Endothelial cell of umbilical vein (primary cell): ENCODE data around the gene MSI1. TPM values are rescaled to one million over a fixed set of nuclear protein-coding genes. Genes with fewer than 3 reads are reported as not detected.

Experiments used
- BruUV-seq: library from RNA; stranded (reverse); fragments of 400-500 nt; replicated peaks from 2 replicates; lab custom pipeline; 2021; lab: Mats Ljungman, UMichigan
- CTCF ChIA-PET: fragments of 300-600, 350-600 bp; sonication (Branson Sonifier 250); formaldehyde crosslinking; loops from one replicate; lab custom pipeline; 2021; ENCODE audit warnings: antibody characterized with exemption, inconsistent platforms; lab: Charles Lee
- POLR2A ChIA-PET: fragments of 300-600, 350-600 bp; sonication (Branson Sonifier 250); formaldehyde crosslinking; loops from one replicate; lab custom pipeline; 2021; ENCODE audit warnings: antibody characterized with exemption, inconsistent platforms; lab: Charles Lee
- DNase-seq: peaks from one replicate; pipeline ENCODE4 v3.0.0-alpha.2; 2011; ENCODE audit warnings: low read depth, low spot score
- FAIRE-seq: peaks from 2 replicates; lab custom pipeline; 2011; peaks lifted over from hg19 to GRCh38; lab: Jason Lieb, UNC
- H2AFZ ChIP-seq: 2 replicates; pipeline ENCODE4 v1.6.0; 2012; ENCODE audit warnings: low read depth, low read length, control low read depth, inconsistent platforms
- H3K27ac ChIP-seq: 2 replicates; pipeline ENCODE4 v1.5.1; 2011; ENCODE audit warnings: low read depth, mild to moderate bottlenecking, control low read depth, low read length, moderate library complexity; ENCODE audit not compliant: insufficient read depth
- H3K27me3 ChIP-seq, 2 experiments: 2 replicates each; pipeline versions ENCODE4 v1.6.0 to v1.6.1; 2011; ENCODE audit warnings: low read length in 2 of 2, mixed read lengths in 1 of 2; ENCODE audit not compliant: control insufficient read depth in 2 of 2, insufficient read depth in 2 of 2
- H3K36me3 ChIP-seq, 2 experiments: 2 replicates in 1 of 2; 3 replicates in 1 of 2; pipeline ENCODE4 v1.5.1; 2011; ENCODE audit warnings: low read length in 2 of 2, mild to moderate bottlenecking in 1 of 2, moderate library complexity in 1 of 2; ENCODE audit not compliant: control insufficient read depth in 2 of 2, insufficient read depth in 2 of 2; ENCODE audit errors: extremely low read depth in 1 of 2
- H3K4me1 ChIP-seq: 3 replicates; pipeline ENCODE4 v1.5.1; 2011; ENCODE audit warnings: mild to moderate bottlenecking, low read length; ENCODE audit not compliant: control insufficient read depth, insufficient read depth; ENCODE audit errors: extremely low read depth
- H3K4me2 ChIP-seq: 2 replicates; pipeline ENCODE4 v1.6.1; 2011; ENCODE audit warnings: low read length, control low read depth, mixed read lengths; ENCODE audit not compliant: insufficient read depth
- H3K4me3 ChIP-seq, 3 experiments: fragments of 200-600 bp in 1 of 3; sonication (generic), shearing (Covaris generic) in 1 of 3; replicated peaks in 1 of 3; 2 replicates each; pipeline ENCODE4 v1.5.1; 2011 to 2016; ENCODE audit warnings: control low read depth in 3 of 3, low read length in 3 of 3, mild to moderate bottlenecking in 2 of 3, inconsistent platforms in 1 of 3, low read depth in 1 of 3, moderate library complexity in 1 of 3; ENCODE audit not compliant: insufficient read depth in 1 of 3
- H3K79me2 ChIP-seq: 2 replicates; pipeline ENCODE4 v1.6.0; 2012; ENCODE audit warnings: low read length, inconsistent platforms; ENCODE audit not compliant: control insufficient read depth, insufficient read depth
- H3K9ac ChIP-seq: replicated peaks from 2 replicates; pipeline ENCODE3; 2011; ENCODE audit warnings: low read length, control low read depth; ENCODE audit not compliant: insufficient read depth; ENCODE audit errors: extremely low read depth
- H3K9me1 ChIP-seq: replicated peaks from 3 replicates; pipeline ENCODE4 v1.6.0; 2011; ENCODE audit warnings: mild to moderate bottlenecking, low read length; ENCODE audit not compliant: control insufficient read depth, insufficient read depth; ENCODE audit errors: extremely low read depth
- H3K9me3 ChIP-seq: replicated peaks from 2 replicates; pipeline ENCODE4 v1.5.1; 2012; ENCODE audit warnings: low read length, inconsistent platforms; ENCODE audit not compliant: control insufficient read depth, insufficient read depth
- H4K20me1 ChIP-seq: replicated peaks from 2 replicates; pipeline ENCODE3; 2011; ENCODE audit warnings: mild to moderate bottlenecking, low read length; ENCODE audit not compliant: control insufficient read depth, insufficient read depth; ENCODE audit errors: extremely low read depth
- EZH2 ChIP-seq: IDR thresholded peaks from 2 replicates; pipeline ENCODE4 v1.6.1; 2012; ENCODE audit warnings: borderline replicate concordance, low read depth, mild to moderate bottlenecking, moderate library complexity, low read length, inconsistent platforms; ENCODE audit not compliant: severe bottlenecking
- FOS ChIP-seq: IDR thresholded peaks from 2 replicates; pipeline ENCODE4 v1.6.1; 2011; ENCODE audit warnings: mild to moderate bottlenecking, low read length, moderate library complexity, borderline replicate concordance; ENCODE audit not compliant: insufficient read depth
- GATA2 ChIP-seq: IDR thresholded peaks from 2 replicates; pipeline ENCODE4 v1.7.0; 2011; ENCODE audit warnings: low read depth, mild to moderate bottlenecking, moderate library complexity, mixed read lengths, low read length; ENCODE audit not compliant: insufficient read length, insufficient read depth
- JUN ChIP-seq: IDR thresholded peaks from 2 replicates; pipeline ENCODE4 v1.6.1; 2011; ENCODE audit warnings: borderline replicate concordance, low read depth; ENCODE audit not compliant: insufficient read length, insufficient read depth
- MYC ChIP-seq: IDR thresholded peaks from one replicate; pipeline ENCODE4 v1.6.1; 2011; ENCODE audit warnings: mild to moderate bottlenecking, low read depth, low read length
- POLR2A ChIP-seq: IDR thresholded peaks from 2 replicates; pipeline ENCODE4 v1.6.1; 2012; ENCODE audit warnings: low read depth, mild to moderate bottlenecking, control low read depth, low read length
- POLR2AphosphoS5 ChIP-seq: IDR thresholded peaks from 2 replicates; pipeline ENCODE4 v1.6.1; 2012; ENCODE audit warnings: low read depth, mild to moderate bottlenecking, control low read depth, low read length, moderate library complexity; ENCODE audit not compliant: insufficient read depth
- dilution Hi-C: fragments of 300-500 bp; cut with MboI; formaldehyde crosslinking; loops from one replicate; pipeline ENCODE4 v1.15.0; 2019; ENCODE audit warnings: low sequenced_read_pairs; ENCODE audit not compliant: extremely low pct_ligation_motif_present
- intact Hi-C: fragments of 100-400 bp; cut with micrococcal nuclease; formaldehyde crosslinking; loops from one replicate; pipeline ENCODE4 v1.10.0; 2022
- polyA plus RNA-seq, 4 experiments: library from polyadenylated mRNA; depleted of rRNA in 3 of 4; stranded (reverse) in 3 of 4; unstranded in 1 of 4; fragments of >200 nt; gene quantifications; 2 replicates each; pipeline versions ENCODE4 v1.2.1 to v1.2.3, GENCODE V29; 2011 to 2012; ENCODE audit warnings: missing spikeins in 1 of 4
- total RNA-seq: library from RNA; stranded (reverse); gene quantifications from 2 replicates; pipeline ENCODE4 v1.2.3, GENCODE V29; 2021
- TF ChIP-seq, protein P1 (sequence below): IDR thresholded peaks from 2 replicates; pipeline ENCODE4 v1.6.1; 2011; ENCODE audit not compliant: insufficient read depth, insufficient read length
- TF ChIP-seq, protein P2 (sequence below), 2 donors: IDR thresholded peaks; 1 replicate in 1 of 2; 2 replicates in 1 of 2; pipeline ENCODE4 v1.5.1; 2011; ENCODE audit warnings: low read length in 2 of 2, mild to moderate bottlenecking in 2 of 2, moderate library complexity in 2 of 2, control low read depth in 1 of 2, inconsistent platforms in 1 of 2, low read depth in 1 of 2; ENCODE audit not compliant: insufficient read depth in 1 of 2; ENCODE audit errors: extremely low read depth in 1 of 2

Gene MSI1
- total and polyA plus RNA-seq, 2 donors (not counting 3 experiments of a cell fraction or from before 2014, with no cell fraction given), result 0.01 TPM; not detected in 1

DNA sequence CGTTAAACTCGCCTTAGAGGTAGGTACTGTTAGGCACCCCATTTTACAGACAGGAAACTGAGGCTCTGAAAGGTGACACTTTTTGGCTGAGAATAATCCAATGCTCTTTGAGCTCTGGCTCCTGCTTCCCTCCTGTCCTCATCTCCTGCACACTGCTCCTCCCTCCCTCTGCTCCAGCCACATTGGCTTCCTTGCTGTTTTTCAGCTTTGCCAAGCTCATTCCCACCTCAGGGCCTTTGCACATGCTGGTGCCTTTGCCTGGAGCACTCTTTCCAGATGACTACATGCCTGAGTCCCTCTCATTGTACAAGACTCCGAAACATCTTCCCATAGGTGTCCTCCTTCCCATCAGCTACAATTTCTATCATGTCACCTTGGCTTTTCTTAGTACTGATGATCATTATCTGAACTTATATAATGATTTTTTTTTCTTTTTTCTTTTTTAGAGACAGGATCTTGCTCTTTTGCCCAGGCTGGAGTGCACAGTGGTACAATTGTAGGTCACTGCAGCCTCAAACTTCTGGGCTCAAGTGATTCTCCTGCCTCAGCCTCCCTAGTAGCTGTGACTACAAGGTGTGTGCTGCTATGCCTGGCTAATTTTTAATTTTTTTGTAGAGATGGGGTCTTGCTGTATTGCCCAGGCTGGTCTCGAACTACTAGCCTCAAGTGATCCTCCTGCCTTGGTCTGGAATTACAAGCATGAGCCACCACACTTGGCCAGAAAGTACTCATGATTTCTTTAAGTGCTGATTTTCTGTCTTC, 15.2 kb downstream of the MSI1 start:
- TF ChIP-seq EZH2, result no peak
- no peak overlapping the region for H2AFZ ChIP-seq
- no peak overlapping the region for H3K4me2 ChIP-seq
- intact Hi-C loops, result no loop called here
- no peaks in the 10 kb centered on the region for H3K4me1 ChIP-seq
- POLR2A ChIA-PET, result no interaction called here
- H4K20me1 ChIP-seq, result no peaks in the 10 kb centered on the region
- H3K27ac ChIP-seq, result no peak overlapping the region
- FAIRE-seq, result no peak
- H3K79me2 ChIP-seq, result no peaks in the 10 kb centered on the region
- peaks cover 3 to 11% of the 10 kb centered on the region in 2 experiments for H3K27me3 ChIP-seq
- CTCF ChIA-PET, result interaction anchor here (0.7 to 2.4 kb wide), 5 partner anchors 14 to 78 kb away, joined by 3 to 18 read pairs (median 3); partner anchors contain the start of gene SIRT4
- DNase-seq, result no peak
- no peak overlapping the region for H3K9ac ChIP-seq
- dilution Hi-C loops, result no loop called here
- H3K9me1 ChIP-seq, result no peaks in the 10 kb centered on the region
- H3K36me3 ChIP-seq, result no peaks in the 10 kb centered on the region
- no TSS peak for BruUV-seq
- no peaks in the 10 kb centered on the region for H3K9me3 ChIP-seq
- H3K4me3 ChIP-seq, result no peak overlapping the region

DNA sequence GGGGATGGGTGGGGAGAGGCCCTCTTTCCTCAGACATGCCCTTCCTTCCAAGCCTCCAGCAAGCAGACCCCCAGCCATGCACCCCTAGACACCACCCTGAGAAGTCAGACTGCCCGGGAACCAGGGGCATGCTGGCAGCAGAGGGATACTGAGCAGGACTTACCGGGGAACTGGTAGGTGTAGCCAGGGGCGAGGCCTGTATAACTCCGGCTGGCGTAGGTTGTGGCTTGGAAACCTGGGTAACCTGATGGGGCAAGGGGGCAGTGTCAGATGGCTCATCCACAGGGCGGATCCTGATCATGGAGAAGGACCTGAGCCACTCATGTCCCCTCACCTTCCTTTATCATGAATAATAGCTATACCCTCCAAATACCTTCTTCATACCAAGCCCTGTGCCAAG, 15.8 kb downstream of the MSI1 start:
- intact Hi-C loops, result no loop called here
- FAIRE-seq, result no peak

More for the DNA sequence above, 15.8 kb downstream of the MSI1 start:
- H3K9me3 ChIP-seq, result no peaks in the 10 kb centered on the region
- H3K9ac ChIP-seq, result no peak overlapping the region
- H3K9me1 ChIP-seq, result no peaks in the 10 kb centered on the region
- BruUV-seq, result no TSS peak
- H3K4me1 ChIP-seq, result no peaks in the 10 kb centered on the region
- TF ChIP-seq GATA2 (no peak), MYC (no peak), POLR2AphosphoS5 (no peak), EZH2 (no peak), POLR2A (no peak), FOS (no peak), JUN (no peak)
- TF ChIP-seq, protein P1, sequence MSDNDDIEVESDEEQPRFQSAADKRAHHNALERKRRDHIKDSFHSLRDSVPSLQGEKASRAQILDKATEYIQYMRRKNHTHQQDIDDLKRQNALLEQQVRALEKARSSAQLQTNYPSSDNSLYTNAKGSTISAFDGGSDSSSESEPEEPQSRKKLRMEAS, result no peak
- TF ChIP-seq, protein P2, sequence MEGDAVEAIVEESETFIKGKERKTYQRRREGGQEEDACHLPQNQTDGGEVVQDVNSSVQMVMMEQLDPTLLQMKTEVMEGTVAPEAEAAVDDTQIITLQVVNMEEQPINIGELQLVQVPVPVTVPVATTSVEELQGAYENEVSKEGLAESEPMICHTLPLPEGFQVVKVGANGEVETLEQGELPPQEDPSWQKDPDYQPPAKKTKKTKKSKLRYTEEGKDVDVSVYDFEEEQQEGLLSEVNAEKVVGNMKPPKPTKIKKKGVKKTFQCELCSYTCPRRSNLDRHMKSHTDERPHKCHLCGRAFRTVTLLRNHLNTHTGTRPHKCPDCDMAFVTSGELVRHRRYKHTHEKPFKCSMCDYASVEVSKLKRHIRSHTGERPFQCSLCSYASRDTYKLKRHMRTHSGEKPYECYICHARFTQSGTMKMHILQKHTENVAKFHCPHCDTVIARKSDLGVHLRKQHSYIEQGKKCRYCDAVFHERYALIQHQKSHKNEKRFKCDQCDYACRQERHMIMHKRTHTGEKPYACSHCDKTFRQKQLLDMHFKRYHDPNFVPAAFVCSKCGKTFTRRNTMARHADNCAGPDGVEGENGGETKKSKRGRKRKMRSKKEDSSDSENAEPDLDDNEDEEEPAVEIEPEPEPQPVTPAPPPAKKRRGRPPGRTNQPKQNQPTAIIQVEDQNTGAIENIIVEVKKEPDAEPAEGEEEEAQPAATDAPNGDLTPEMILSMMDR (IDR thresholded peaks at IDR 0.05; ENCODE audit: extremely low read depth in 1 of 2, insufficient read depth in 1 of 2, low read depth in 1 of 2, low read length in 2 of 2), result no peak
- peaks cover 3 to 11% of the 10 kb centered on the region in 2 experiments for H3K27me3 ChIP-seq
- H2AFZ ChIP-seq, result no peak overlapping the region
- CTCF ChIA-PET, result interaction anchor here (0.7 to 1.4 kb wide), 3 partner anchors 14 to 78 kb away, joined by 3 to 5 read pairs (median 3); partner anchors contain the start of gene SIRT4
- no peak overlapping the region for H3K4me2 ChIP-seq
- H3K36me3 ChIP-seq, result no peaks in the 10 kb centered on the region
- no peak for DNase-seq
- no peaks in the 10 kb centered on the region for H4K20me1 ChIP-seq
- H3K4me3 ChIP-seq, result no peak overlapping the region
- H3K27ac ChIP-seq, result no peak overlapping the region
- dilution Hi-C loops, result no loop called here
- POLR2A ChIA-PET, result no interaction called here
- no peaks in the 10 kb centered on the region for H3K79me2 ChIP-seq
